HG02623 (cell line): ENCODE results near the gene DNAH9.

Experiments
- ATAC-seq: cut with Tn5 transposase; IDR thresholded peaks from one replicate; pipeline ENCODE4 v1.9.1; 2021; ENCODE audit warnings: moderate library complexity; ENCODE audit not compliant: unreplicated experiment

The DNAH9 gene

GRCh38 chr17:11644265-11645212, 46.3 kb downstream of the DNAH9 start:
- no peak for ATAC-seq

- ATAC-seq = no peak
These were observed 47.2 kb downstream of the DNAH9 start for GRCh38 chr17:11645426-11645825.

- ATAC-seq = no peak
These were observed 52.8 kb downstream of the DNAH9 start for GRCh38 chr17:11651089-11651488.

GRCh38 chr17:11668618-11669017, 70.3 kb downstream of the DNAH9 start:
- ATAC-seq = no peak

GRCh38 chr17:11671126-11671525, 72.9 kb downstream of the DNAH9 start:
- ATAC-seq = no peak

- no peak for ATAC-seq
These were observed 84.4 kb downstream of the DNAH9 start for GRCh38 chr17:11682646-11683045.

- no peak for ATAC-seq
These were observed 92.4 kb downstream of the DNAH9 start for GRCh38 chr17:11690681-11691080.

- ATAC-seq = no peak
These were observed 94.4 kb downstream of the DNAH9 start for GRCh38 chr17:11692688-11693087.

GRCh38 chr17:11693284-11693683, 95.0 kb downstream of the DNAH9 start:
- ATAC-seq = no peak

GRCh38 chr17:11700668-11701067, 102.4 kb downstream of the DNAH9 start:
- ATAC-seq = no peak

GRCh38 chr17:11701911-11702310, 103.6 kb downstream of the DNAH9 start:
- ATAC-seq = no peak

- ATAC-seq = no peak
These were observed 105.8 kb downstream of the DNAH9 start for GRCh38 chr17:11704041-11704440.

- ATAC-seq = no peak
These were observed 106.8 kb downstream of the DNAH9 start for GRCh38 chr17:11705111-11705510.

- ATAC-seq = no peak
These were observed 109.3 kb downstream of the DNAH9 start for GRCh38 chr17:11707586-11707985.

GRCh38 chr17:11712456-11712855, 114.2 kb downstream of the DNAH9 start:
- ATAC-seq = no peak

- no peak for ATAC-seq
These were observed 120.9 kb downstream of the DNAH9 start for GRCh38 chr17:11719203-11719602.

- no peak for ATAC-seq
These were observed 121.6 kb downstream of the DNAH9 start for GRCh38 chr17:11719856-11720255.

GRCh38 chr17:11720816-11721215, 122.5 kb downstream of the DNAH9 start:
- ATAC-seq = no peak

GRCh38 chr17:11730747-11731146, 132.5 kb downstream of the DNAH9 start:
- ATAC-seq = no peak

GRCh38 chr17:11736613-11737312, 138.5 kb downstream of the DNAH9 start:
- no peak for ATAC-seq

- ATAC-seq = no peak
These were observed 139.0 kb downstream of the DNAH9 start for GRCh38 chr17:11737313-11737679.

GRCh38 chr17:11738151-11738550, 139.9 kb downstream of the DNAH9 start:
- ATAC-seq = no peak
